ENCODE measurements around the gene JMJD1C.

DNA sequence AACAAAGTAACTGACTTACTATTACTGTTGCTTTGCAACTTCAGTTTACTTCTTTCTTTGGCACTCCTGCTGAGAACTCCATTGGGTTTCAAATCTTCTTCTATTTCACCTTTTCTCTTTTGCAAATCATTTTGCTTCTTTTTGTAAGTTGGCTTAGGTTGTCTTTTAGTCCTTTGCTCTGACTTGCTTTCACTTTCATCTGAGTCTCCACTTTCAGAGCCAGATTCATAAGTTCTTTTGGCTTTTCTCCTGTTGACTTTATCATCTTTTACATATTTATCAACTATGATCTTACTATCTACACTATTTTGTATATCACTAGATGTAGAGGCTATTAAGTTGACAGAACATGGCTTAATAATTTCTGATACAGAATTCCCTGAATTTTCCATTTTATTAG, 259.2 kb downstream of the JMJD1C start:
- no peak for TF ChIP-seq POLR2AphosphoS5 (IDR thresholded peaks at IDR 0.05; ENCODE audit: insufficient read depth in 1 of 2, low read depth in 1 of 2)
- TF ChIP-seq, protein P1, sequence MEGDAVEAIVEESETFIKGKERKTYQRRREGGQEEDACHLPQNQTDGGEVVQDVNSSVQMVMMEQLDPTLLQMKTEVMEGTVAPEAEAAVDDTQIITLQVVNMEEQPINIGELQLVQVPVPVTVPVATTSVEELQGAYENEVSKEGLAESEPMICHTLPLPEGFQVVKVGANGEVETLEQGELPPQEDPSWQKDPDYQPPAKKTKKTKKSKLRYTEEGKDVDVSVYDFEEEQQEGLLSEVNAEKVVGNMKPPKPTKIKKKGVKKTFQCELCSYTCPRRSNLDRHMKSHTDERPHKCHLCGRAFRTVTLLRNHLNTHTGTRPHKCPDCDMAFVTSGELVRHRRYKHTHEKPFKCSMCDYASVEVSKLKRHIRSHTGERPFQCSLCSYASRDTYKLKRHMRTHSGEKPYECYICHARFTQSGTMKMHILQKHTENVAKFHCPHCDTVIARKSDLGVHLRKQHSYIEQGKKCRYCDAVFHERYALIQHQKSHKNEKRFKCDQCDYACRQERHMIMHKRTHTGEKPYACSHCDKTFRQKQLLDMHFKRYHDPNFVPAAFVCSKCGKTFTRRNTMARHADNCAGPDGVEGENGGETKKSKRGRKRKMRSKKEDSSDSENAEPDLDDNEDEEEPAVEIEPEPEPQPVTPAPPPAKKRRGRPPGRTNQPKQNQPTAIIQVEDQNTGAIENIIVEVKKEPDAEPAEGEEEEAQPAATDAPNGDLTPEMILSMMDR (IDR thresholded peaks at IDR 0.05): no peak
